ENCODE data around the gene KRT77. TPM values are rescaled to one million over a fixed set of nuclear protein-coding genes. Genes with fewer than 3 reads are reported as not detected.

The KRT77 gene
- total RNA-seq, 1 experiment from 2014 or later: not detected

DNA sequence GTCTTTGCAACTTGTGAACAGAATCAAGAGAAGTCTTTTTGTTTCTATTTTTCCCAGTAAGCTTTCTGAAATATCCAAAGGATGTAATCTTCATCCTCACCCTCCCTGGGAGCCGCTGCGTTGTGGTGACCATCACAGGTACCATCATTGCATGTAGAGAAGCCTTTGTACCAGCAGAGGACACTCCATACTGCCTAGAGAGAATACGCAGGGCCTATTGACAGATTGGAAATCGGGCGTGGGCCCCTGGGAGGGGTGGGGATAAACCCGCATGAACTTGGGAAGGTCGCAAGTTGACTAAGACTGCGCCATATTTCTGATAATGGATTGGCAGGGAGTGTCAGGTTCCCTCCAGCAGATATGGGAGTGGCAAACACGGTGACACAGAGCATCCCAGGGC lies 35.8 kb downstream of the KRT77 start:
- Mint-ChIP-seq H3K9me3 (no peaks in the 10 kb centered on the region), H3K27ac (no peak overlapping the region), H3K27me3 (ENCODE audit: low read depth) (peaks cover 2% of the 10 kb centered on the region; the same call in 1 of the 2 replicates), H3K4me3 (no peak overlapping the region), H3K36me3 (no peaks in the 10 kb centered on the region), H3K4me1 (no peaks in the 10 kb centered on the region)
- TF ChIP-seq ZNF317 (CRISPR knock-in tag; IDR thresholded peaks at IDR 0.05; ENCODE audit: borderline replicate concordance, low read depth) (no peak), STAT6 (CRISPR knock-in tag; conservative IDR thresholded peaks at IDR 0.05; ENCODE audit: low read depth) (no peak), ZNF425 (CRISPR knock-in tag; conservative IDR thresholded peaks at IDR 0.05) (no peak), RELA (CRISPR knock-in tag; IDR thresholded peaks at IDR 0.05; ENCODE audit: borderline replicate concordance) (no peak), ZNF671 (CRISPR knock-in tag; IDR thresholded peaks at IDR 0.05) (no peak), NFE2L1 (CRISPR knock-in tag; IDR thresholded peaks at IDR 0.05) (no peak), GABPB1 (CRISPR knock-in tag; IDR thresholded peaks at IDR 0.05) (no peak), ZBTB21 (CRISPR knock-in tag; IDR thresholded peaks at IDR 0.05; ENCODE audit: borderline replicate concordance) (no peak), JAZF1 (CRISPR knock-in tag; IDR thresholded peaks at IDR 0.05) (no peak), SOX15 (CRISPR knock-in tag; IDR thresholded peaks at IDR 0.05) (no peak), AR (CRISPR knock-in tag; IDR thresholded peaks at IDR 0.05) (no peak), SMAD3 (CRISPR knock-in tag; IDR thresholded peaks at IDR 0.05; ENCODE audit: borderline replicate concordance) (no peak), ZNF396 (CRISPR knock-in tag; IDR thresholded peaks at IDR 0.05; ENCODE audit: borderline replicate concordance) (no peak), FOXK1 (CRISPR knock-in tag; IDR thresholded peaks at IDR 0.05) (no peak), ETV6 (CRISPR knock-in tag; IDR thresholded peaks at IDR 0.05) (no peak)
- TF ChIP-seq, protein P1, sequence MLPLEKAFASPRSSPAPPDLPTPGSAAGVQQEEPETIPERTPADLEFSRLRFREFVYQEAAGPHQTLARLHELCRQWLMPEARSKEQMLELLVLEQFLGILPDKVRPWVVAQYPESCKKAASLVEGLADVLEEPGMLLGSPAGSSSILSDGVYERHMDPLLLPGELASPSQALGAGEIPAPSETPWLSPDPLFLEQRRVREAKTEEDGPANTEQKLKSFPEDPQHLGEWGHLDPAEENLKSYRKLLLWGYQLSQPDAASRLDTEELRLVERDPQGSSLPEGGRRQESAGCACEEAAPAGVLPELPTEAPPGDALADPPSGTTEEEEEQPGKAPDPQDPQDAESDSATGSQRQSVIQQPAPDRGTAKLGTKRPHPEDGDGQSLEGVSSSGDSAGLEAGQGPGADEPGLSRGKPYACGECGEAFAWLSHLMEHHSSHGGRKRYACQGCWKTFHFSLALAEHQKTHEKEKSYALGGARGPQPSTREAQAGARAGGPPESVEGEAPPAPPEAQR (CRISPR knock-in tag; IDR thresholded peaks at IDR 0.05): no peak
- TF ChIP-seq, protein P2, sequence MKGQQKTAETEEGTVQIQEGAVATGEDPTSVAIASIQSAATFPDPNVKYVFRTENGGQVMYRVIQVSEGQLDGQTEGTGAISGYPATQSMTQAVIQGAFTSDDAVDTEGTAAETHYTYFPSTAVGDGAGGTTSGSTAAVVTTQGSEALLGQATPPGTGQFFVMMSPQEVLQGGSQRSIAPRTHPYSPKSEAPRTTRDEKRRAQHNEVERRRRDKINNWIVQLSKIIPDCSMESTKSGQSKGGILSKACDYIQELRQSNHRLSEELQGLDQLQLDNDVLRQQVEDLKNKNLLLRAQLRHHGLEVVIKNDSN (CRISPR knock-in tag; IDR thresholded peaks at IDR 0.05): no peak
- ATAC-seq: peak; percentile 75
- POLR2A ChIA-PET: no interaction called here
- DNase-seq (ENCODE audit: low spot score): peak; percentile 24
- CTCF ChIA-PET: interaction anchor here (0.7 to 3.7 kb wide), 12 partner anchors 24 to 314 kb away, joined by 3 to 22 read pairs (median 4); partner anchors contain the start of gene KRT8

All from WTC11 (cell line).